ENCODE results near the gene BARX2.

Gene BARX2

DNA sequence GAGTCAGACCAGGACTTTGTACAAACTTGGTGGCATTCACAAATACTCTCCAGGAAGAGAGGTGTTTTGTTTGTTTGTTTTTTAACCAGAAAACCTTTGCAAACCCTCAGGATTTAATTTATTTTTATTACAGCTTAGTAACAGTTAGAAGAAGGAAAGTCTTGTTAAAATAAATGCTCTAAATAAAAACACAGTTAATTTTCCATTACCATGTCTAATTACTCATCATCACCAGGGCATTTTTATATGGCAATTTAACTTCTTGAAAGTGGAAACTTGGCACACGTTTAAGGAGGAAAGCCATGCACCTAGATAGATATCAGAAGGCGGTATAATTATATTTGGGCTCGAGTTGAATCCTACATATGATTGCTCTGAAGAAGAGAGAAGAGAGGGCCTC lies 7.4 kb downstream of the BARX2 start:
- no peak for DNase-seq (ENCODE audit: low read depth)
- no peak overlapping the region for H3K4me3 ChIP-seq (ENCODE audit: low read length)
- no peak for TF ChIP-seq CTCF (IDR thresholded peaks at IDR 0.05; ENCODE audit: insufficient read depth, low read depth, low read length, missing control alignments)

GRCh38 chr11:129383502-129383901 lies 7.9 kb downstream of the BARX2 start:
- no peak overlapping the region for H3K4me3 ChIP-seq (ENCODE audit: low read length)
- no peak for TF ChIP-seq CTCF (IDR thresholded peaks at IDR 0.05; ENCODE audit: insufficient read depth, low read depth, low read length, missing control alignments)
- DNase-seq (ENCODE audit: low read depth), result no peak

DNA sequence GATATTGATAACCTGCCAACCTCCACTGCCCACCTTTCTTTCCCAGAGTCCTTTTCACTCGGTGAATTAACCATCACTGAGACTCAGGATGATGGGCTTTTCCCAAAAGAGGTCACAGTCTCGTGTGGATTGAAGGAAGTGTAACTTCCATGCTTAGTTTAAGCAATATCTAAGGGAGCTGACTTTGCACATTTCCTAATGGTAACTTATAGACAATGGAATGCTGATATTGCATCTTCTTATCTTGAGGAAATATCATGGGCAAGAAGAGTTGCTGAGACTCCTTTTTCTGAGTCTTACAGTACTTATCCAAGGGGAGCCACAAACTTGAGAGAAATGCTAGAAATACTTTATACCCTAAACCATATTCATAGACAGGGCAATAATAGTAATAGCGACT lies 8.8 kb downstream of the BARX2 start:
- TF ChIP-seq CTCF (IDR thresholded peaks at IDR 0.05; ENCODE audit: insufficient read depth, low read depth, low read length, missing control alignments), result no peak
- DNase-seq (ENCODE audit: low read depth), result no peak
- H3K4me3 ChIP-seq (ENCODE audit: low read length), result no peak overlapping the region

DNA sequence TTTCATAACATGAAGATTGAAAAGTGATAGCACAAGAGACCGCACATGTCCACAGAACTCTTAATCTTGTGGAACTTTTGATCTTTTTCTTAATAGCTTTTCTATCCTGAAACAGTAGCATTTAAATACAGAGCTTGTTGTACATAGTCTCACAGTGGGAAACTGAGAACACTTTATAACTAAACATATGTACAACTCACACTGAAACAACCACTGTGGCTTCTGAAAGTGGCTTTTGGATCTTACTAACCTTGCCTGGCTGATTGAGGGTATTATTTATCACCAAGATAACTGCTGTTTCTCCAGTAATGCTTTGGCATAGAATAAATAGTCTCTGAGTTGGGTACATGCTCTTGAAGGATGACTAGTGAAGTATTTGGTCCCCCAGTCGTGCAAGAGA lies 10.2 kb downstream of the BARX2 start:
- TF ChIP-seq CTCF (IDR thresholded peaks at IDR 0.05; ENCODE audit: insufficient read depth, low read depth, low read length, missing control alignments), result no peak
- DNase-seq (ENCODE audit: low read depth), result no peak
- H3K4me3 ChIP-seq (ENCODE audit: low read length), result no peak overlapping the region

DNA sequence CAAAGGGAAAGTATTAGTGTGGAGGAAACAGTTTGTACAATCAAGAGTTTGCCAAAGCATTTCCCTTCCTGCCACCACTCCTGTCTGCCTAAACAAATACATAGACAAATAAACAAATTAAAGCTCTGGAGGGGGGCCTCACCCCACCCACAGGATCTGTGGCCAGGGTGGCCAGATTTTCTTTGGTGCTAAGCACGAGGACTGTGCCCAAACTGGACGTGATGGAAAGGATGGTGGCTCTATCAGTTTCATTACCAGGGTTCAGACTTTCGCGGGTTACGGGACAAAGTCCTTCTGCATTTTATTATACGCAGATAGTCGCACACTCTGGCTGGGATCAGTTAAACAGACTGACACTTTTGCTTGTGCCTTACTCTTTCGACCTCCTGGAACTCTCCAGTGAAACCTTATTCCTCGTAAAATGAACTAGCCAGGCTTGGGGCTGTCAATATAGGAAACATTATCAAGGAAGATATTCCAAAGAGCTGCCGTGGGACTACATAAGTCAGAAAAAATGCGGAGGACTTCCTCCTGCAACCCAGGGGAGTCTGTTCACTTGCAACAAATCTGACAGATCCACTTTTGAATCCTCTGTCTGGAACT lies 11.2 kb downstream of the BARX2 start:
- no peak for DNase-seq (ENCODE audit: low read depth)
- H3K4me3 ChIP-seq (ENCODE audit: low read length), result no peak overlapping the region
- no peak for TF ChIP-seq CTCF (IDR thresholded peaks at IDR 0.05; ENCODE audit: insufficient read depth, low read depth, low read length, missing control alignments)

DNA sequence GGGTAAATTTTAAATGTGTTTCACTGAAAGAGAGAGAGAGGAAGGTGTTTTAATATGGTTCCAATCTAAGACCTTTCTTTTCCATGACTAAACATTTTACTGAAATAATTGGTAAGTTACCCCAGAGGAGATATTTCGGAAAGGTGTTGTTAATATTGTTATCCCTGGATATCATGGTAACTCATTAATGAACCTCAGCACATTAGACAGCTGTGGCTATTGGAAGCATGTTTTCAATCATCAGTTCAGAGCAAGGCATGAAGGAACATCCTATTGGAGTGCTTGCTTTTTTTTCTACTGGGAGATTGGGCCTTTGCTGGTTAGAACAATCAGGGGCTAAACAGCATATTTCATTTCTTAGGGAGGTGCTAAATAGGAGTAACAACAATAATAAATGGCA lies 11.8 kb downstream of the BARX2 start:
- no peak overlapping the region for H3K4me3 ChIP-seq (ENCODE audit: low read length)
- no peak for DNase-seq (ENCODE audit: low read depth)
- no peak for TF ChIP-seq CTCF (IDR thresholded peaks at IDR 0.05; ENCODE audit: insufficient read depth, low read depth, low read length, missing control alignments)

GRCh38 chr11:129388824-129389223 lies 13.2 kb downstream of the BARX2 start:
- DNase-seq (ENCODE audit: low read depth), result no peak
- no peak overlapping the region for H3K4me3 ChIP-seq (ENCODE audit: low read length)
- no peak for TF ChIP-seq CTCF (IDR thresholded peaks at IDR 0.05; ENCODE audit: insufficient read depth, low read depth, low read length, missing control alignments)
